Neural cell (in vitro differentiated cells): ENCODE measurements around the gene LHFPL6. TPM values are rescaled to one million over a fixed set of nuclear protein-coding genes. Genes with fewer than 3 reads are reported as not detected.

Source experiments
- H2AFZ ChIP-seq: fragments of 200-600, 300-800 bp; sonication (generic), shearing (Covaris generic); 2 replicates; pipeline ENCODE4 v1.6.0; 2014; ENCODE audit warnings: low read depth, mild to moderate bottlenecking, antibody characterized with exemption, low read length, moderate library complexity
- H3F3A ChIP-seq: fragments of 200-600 bp; shearing (Covaris generic); 2 replicates; pipeline ENCODE4 v1.6.1; 2016; ENCODE audit warnings: mild to moderate bottlenecking, moderate library complexity, mixed read lengths, antibody characterized with exemption, low read length; ENCODE audit not compliant: insufficient read depth, poor library complexity, severe bottlenecking
- H3K27ac ChIP-seq: fragments of 200-600, 300-800 bp; sonication (generic), shearing (Covaris generic); 2 replicates; pipeline ENCODE4 v1.5.1; 2014; ENCODE audit warnings: mild to moderate bottlenecking, low read length, moderate library complexity
- H3K27me3 ChIP-seq: fragments of 300-800, 200-600 bp; sonication (generic), shearing (Covaris generic); 2 replicates; pipeline ENCODE4 v1.6.0; 2014; ENCODE audit warnings: mild to moderate bottlenecking, low read depth, low read length, moderate library complexity; ENCODE audit not compliant: insufficient read depth
- H3K36me3 ChIP-seq: fragments of 300-800, 200-600 bp; sonication (generic), shearing (Covaris generic); 2 replicates; pipeline ENCODE4 v1.5.1; 2014; ENCODE audit warnings: mild to moderate bottlenecking, antibody characterized with exemption, low read length, moderate library complexity; ENCODE audit not compliant: insufficient read depth
- H3K4me2 ChIP-seq: fragments of 300-800, 200-600 bp; sonication (generic), shearing (Covaris generic); 2 replicates; pipeline ENCODE4 v1.6.0; 2014; ENCODE audit warnings: mild to moderate bottlenecking, low read length
- H3K4me3 ChIP-seq: fragments of 300-800, 200-600 bp; sonication (generic), shearing (Covaris generic); 2 replicates; pipeline ENCODE4 v1.5.1; 2014; ENCODE audit warnings: mild to moderate bottlenecking, low read length, moderate library complexity
- H3K79me2 ChIP-seq: fragments of 200-600 bp; shearing (Covaris generic); replicated peaks from 2 replicates; pipeline ENCODE4 v1.6.0; 2014; ENCODE audit warnings: mild to moderate bottlenecking, low read length, moderate library complexity; ENCODE audit not compliant: insufficient read depth
- H3K9ac ChIP-seq: fragments of 300-800, 200-600 bp; sonication (generic), shearing (Covaris generic); 2 replicates; pipeline ENCODE4 v1.6.1; 2016; ENCODE audit warnings: mild to moderate bottlenecking, low read length, mixed read lengths
- H3K9me2 ChIP-seq: fragments of 200-600 bp; shearing (Covaris generic); 2 replicates; pipeline ENCODE4 v1.6.1; 2016; ENCODE audit warnings: mild to moderate bottlenecking, low read length, mixed read lengths; ENCODE audit not compliant: insufficient read depth
- H3K9me3 ChIP-seq: fragments of 200-600, 300-800 bp; sonication (generic), shearing (Covaris generic); 2 replicates; pipeline ENCODE4 v1.6.1; 2016; ENCODE audit warnings: mild to moderate bottlenecking, mixed run types, low read length, moderate library complexity, mixed read lengths
- H4K20me1 ChIP-seq: fragments of 200-600 bp; shearing (Covaris generic); 2 replicates; pipeline ENCODE4 v1.6.1; 2016; ENCODE audit warnings: mild to moderate bottlenecking, mixed run types; ENCODE audit not compliant: insufficient read depth
- EP300 ChIP-seq: fragments of 450-650 bp; conservative IDR thresholded peaks from 2 replicates; pipeline ENCODE4 v1.6.1; 2014; ENCODE audit warnings: antibody characterized with exemption, mild to moderate bottlenecking, moderate library complexity; ENCODE audit not compliant: poor library complexity, severe bottlenecking
- EZH2 ChIP-seq: fragments of 200-600, 300-800 bp; shearing (Covaris generic), sonication (generic); IDR thresholded peaks from 2 replicates; pipeline ENCODE4 v1.6.1; 2014; ENCODE audit warnings: antibody characterized with exemption, low read length, borderline replicate concordance, mild to moderate bottlenecking; ENCODE audit not compliant: insufficient read depth, poor library complexity, severe bottlenecking
- MXI1 ChIP-seq: fragments of 450-650 bp; conservative IDR thresholded peaks from 2 replicates; pipeline ENCODE4 v1.6.1; 2014; ENCODE audit warnings: antibody characterized with exemption, mild to moderate bottlenecking; ENCODE audit not compliant: poor library complexity, severe bottlenecking
- POLR2AphosphoS5 ChIP-seq: IDR thresholded peaks from 2 replicates; pipeline ENCODE4 v1.6.1; 2012
- RAD21 ChIP-seq: fragments of 450-650 bp; conservative IDR thresholded peaks from 2 replicates; pipeline ENCODE4 v1.6.1; 2014; ENCODE audit warnings: antibody characterized with exemption, mild to moderate bottlenecking, moderate library complexity
- SMC3 ChIP-seq: fragments of 450-650 bp; conservative IDR thresholded peaks from 2 replicates; pipeline ENCODE4 v1.6.1; 2014; ENCODE audit warnings: antibody characterized with exemption, mild to moderate bottlenecking, moderate library complexity; ENCODE audit not compliant: poor library complexity
- TAF1 ChIP-seq: IDR thresholded peaks from 2 replicates; pipeline ENCODE4 v1.6.1; 2012; ENCODE audit warnings: low read depth
- polyA plus RNA-seq: library from polyadenylated mRNA; depleted of rRNA; stranded (reverse); fragments of >200 nt; gene quantifications from 2 replicates; pipeline ENCODE4 v1.2.3, GENCODE V29; 2014
- TF ChIP-seq, protein P1 (sequence below): fragments of 450-650 bp; IDR thresholded peaks from 2 replicates; pipeline ENCODE4 v1.5.1; 2014; ENCODE audit warnings: antibody characterized with exemption, mild to moderate bottlenecking, moderate library complexity; ENCODE audit not compliant: poor library complexity, severe bottlenecking
- TF ChIP-seq, protein P2 (sequence below): IDR thresholded peaks from 2 replicates; pipeline ENCODE4 v1.6.1; 2012; ENCODE audit warnings: borderline replicate concordance

Gene LHFPL6
- polyA plus RNA-seq, 1 donor from 2014 or later: 36.3 TPM

GRCh38 chr13:39385621-39386231, 217.3 kb downstream of the LHFPL6 start:
- H3K9me2 ChIP-seq: no peaks in the 10 kb centered on the region
- no peaks in the 10 kb centered on the region for H4K20me1 ChIP-seq
- H3K9ac ChIP-seq: no peak overlapping the region
- H3K36me3 ChIP-seq: no peaks in the 10 kb centered on the region
- no peaks in the 10 kb centered on the region for H3K27me3 ChIP-seq
- H3F3A ChIP-seq: peaks cover 4% of the 10 kb centered on the region
- H3K79me2 ChIP-seq: no peaks in the 10 kb centered on the region
- no peak overlapping the region for H3K4me3 ChIP-seq
- TF ChIP-seq MXI1 (no peak), POLR2AphosphoS5 (no peak), RAD21 (no peak), EZH2 (no peak), SMC3 (no peak), TAF1 (no peak), EP300 (no peak)
- TF ChIP-seq, protein P1, sequence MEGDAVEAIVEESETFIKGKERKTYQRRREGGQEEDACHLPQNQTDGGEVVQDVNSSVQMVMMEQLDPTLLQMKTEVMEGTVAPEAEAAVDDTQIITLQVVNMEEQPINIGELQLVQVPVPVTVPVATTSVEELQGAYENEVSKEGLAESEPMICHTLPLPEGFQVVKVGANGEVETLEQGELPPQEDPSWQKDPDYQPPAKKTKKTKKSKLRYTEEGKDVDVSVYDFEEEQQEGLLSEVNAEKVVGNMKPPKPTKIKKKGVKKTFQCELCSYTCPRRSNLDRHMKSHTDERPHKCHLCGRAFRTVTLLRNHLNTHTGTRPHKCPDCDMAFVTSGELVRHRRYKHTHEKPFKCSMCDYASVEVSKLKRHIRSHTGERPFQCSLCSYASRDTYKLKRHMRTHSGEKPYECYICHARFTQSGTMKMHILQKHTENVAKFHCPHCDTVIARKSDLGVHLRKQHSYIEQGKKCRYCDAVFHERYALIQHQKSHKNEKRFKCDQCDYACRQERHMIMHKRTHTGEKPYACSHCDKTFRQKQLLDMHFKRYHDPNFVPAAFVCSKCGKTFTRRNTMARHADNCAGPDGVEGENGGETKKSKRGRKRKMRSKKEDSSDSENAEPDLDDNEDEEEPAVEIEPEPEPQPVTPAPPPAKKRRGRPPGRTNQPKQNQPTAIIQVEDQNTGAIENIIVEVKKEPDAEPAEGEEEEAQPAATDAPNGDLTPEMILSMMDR: no peak
- TF ChIP-seq, protein P2, sequence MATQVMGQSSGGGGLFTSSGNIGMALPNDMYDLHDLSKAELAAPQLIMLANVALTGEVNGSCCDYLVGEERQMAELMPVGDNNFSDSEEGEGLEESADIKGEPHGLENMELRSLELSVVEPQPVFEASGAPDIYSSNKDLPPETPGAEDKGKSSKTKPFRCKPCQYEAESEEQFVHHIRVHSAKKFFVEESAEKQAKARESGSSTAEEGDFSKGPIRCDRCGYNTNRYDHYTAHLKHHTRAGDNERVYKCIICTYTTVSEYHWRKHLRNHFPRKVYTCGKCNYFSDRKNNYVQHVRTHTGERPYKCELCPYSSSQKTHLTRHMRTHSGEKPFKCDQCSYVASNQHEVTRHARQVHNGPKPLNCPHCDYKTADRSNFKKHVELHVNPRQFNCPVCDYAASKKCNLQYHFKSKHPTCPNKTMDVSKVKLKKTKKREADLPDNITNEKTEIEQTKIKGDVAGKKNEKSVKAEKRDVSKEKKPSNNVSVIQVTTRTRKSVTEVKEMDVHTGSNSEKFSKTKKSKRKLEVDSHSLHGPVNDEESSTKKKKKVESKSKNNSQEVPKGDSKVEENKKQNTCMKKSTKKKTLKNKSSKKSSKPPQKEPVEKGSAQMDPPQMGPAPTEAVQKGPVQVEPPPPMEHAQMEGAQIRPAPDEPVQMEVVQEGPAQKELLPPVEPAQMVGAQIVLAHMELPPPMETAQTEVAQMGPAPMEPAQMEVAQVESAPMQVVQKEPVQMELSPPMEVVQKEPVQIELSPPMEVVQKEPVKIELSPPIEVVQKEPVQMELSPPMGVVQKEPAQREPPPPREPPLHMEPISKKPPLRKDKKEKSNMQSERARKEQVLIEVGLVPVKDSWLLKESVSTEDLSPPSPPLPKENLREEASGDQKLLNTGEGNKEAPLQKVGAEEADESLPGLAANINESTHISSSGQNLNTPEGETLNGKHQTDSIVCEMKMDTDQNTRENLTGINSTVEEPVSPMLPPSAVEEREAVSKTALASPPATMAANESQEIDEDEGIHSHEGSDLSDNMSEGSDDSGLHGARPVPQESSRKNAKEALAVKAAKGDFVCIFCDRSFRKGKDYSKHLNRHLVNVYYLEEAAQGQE: no peak
- H2AFZ ChIP-seq: no peak overlapping the region
- H3K27ac ChIP-seq: no peak overlapping the region
- no peaks in the 10 kb centered on the region for H3K9me3 ChIP-seq
- H3K4me2 ChIP-seq: no peak overlapping the region

DNA sequence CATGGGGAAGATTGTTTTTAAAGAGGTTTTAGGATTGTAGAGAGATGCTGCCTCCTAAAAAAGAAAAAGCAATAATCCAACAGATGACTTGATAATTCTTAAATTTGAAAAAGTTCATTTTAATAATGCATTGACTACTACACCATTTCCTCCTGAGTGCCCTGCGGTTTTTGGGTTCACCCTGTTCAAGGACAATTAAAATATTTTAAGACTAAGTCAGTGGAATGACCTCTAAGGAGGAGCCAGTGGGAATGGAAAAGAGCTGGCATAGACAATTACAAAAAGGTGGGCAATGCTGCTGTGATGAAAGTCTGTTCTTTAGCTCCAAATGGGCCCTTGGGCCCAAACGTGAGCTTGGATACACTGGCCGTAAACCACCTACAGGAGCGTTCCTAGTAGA, 217.8 kb downstream of the LHFPL6 start:
- H4K20me1 ChIP-seq: no peaks in the 10 kb centered on the region
- no peaks in the 10 kb centered on the region for H3K9me3 ChIP-seq
- peaks cover 4% of the 10 kb centered on the region for H3F3A ChIP-seq
- no peak overlapping the region for H3K9ac ChIP-seq
- no peak overlapping the region for H3K4me2 ChIP-seq
- no peak overlapping the region for H2AFZ ChIP-seq
- H3K27ac ChIP-seq: no peak overlapping the region
- no peaks in the 10 kb centered on the region for H3K79me2 ChIP-seq
- H3K27me3 ChIP-seq: no peaks in the 10 kb centered on the region
- H3K4me3 ChIP-seq: no peak overlapping the region
- no peaks in the 10 kb centered on the region for H3K9me2 ChIP-seq
- TF ChIP-seq MXI1 (no peak), EP300 (no peak), TAF1 (no peak), POLR2AphosphoS5 (no peak), SMC3 (no peak), EZH2 (no peak), RAD21 (no peak)
- TF ChIP-seq, protein P2: no peak
- TF ChIP-seq, protein P1: no peak
- no peaks in the 10 kb centered on the region for H3K36me3 ChIP-seq
